Measurements from ENCODE around the gene ATXN7L1.

ATXN7L1 gene

GRCh38 chr7:105647591-105647990 is 228.8 kb downstream of the ATXN7L1 start:
- no peak for DNase-seq (ENCODE audit: low read depth)

DNA sequence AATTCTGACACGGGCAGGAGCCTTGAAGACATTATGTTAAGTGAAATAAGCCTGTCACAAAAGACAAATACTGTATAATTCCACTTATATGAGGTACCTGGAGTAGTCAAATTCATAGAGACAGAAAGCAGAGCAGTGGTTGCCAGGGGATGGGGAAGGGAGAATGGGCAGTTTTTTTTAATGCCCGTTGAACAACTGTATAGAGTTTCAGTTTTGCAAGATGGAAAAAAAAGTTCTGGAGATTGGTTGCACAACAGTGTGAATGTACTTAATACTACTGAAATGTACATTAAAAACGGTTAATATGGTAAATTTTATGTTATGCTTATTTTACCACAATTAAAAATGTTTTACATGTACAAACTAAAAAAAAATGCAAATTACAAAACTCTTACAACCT is 231.5 kb downstream of the ATXN7L1 start:
- no peak for DNase-seq (ENCODE audit: low read depth)

DNA sequence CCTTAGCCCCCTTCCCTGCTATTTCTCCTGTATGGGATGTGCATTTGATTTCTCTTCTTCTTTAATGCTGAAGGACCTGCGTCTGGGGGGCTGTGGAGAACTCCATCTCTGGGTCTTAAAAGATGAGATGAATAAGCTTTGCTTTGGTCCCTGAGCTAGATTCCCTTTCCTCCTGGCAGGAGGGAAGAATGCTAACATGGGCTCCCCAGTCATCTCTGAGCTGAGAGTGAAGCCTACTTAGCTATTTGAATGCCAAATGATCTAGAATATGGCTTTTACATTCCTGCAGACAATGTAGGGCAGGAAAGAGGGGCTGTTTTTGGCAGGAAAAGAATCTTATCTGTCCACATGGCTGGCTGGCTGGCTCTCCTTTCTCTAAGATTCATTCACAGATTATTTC is 232.5 kb downstream of the ATXN7L1 start:
- DNase-seq (ENCODE audit: low read depth) = no peak

DNA sequence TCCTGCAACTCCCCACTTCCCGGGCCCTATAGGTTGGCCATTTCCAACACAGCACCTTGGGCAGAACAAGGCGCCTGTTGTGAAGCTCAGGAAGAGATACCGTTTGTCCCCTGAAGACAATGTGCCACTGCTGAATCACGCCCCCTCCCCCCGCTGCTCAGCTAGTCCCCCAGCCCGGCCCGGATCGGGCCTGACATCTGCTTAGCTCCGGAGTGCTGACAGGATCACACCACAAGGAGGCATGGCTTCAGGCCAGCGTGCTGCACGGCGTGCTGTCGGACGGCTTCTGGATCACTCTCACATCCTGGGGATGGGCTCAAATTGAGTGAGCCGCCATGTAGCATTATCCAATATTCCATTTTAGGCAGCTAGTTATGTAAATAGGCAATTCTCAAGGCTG is 233.0 kb downstream of the ATXN7L1 start:
- DNase-seq (ENCODE audit: low read depth) = no peak

- DNase-seq (ENCODE audit: low read depth) = no peak
Observed at GRCh38 chr7:105642264-105642663, 234.1 kb downstream of the ATXN7L1 start.

GRCh38 chr7:105640956-105641810 is 235.2 kb downstream of the ATXN7L1 start:
- DNase-seq (ENCODE audit: low read depth) = no peak

GRCh38 chr7:105639667-105640493 is 236.5 kb downstream of the ATXN7L1 start:
- DNase-seq (ENCODE audit: low read depth) = no peak

- no peak for DNase-seq (ENCODE audit: low read depth)
Observed at GRCh38 chr7:105638902-105639495, 237.4 kb downstream of the ATXN7L1 start.

GRCh38 chr7:105638334-105638733 is 238.1 kb downstream of the ATXN7L1 start:
- no peak for DNase-seq (ENCODE audit: low read depth)

- no peak for DNase-seq (ENCODE audit: low read depth)
Observed at GRCh38 chr7:105637755-105638154, 238.6 kb downstream of the ATXN7L1 start.

DNA sequence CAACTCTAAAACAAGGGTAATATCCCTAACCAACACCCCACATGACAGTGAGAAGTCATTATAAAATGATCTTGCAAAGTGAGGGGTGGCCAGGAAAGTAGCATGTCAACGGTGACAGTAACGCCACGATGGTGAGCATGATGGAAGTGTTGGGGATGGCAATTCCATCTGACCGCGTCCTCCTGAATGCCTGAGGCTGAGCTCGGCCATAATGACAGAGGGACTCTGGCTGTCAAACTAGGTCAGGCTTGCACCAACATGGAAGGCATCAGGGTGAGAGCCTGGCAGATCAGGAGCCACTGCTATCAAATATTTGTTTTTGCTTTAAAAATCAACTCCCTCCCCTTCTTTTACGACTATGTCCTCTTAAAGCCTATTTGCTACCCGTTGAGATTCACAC is 239.4 kb downstream of the ATXN7L1 start:
- no peak for DNase-seq (ENCODE audit: low read depth)

DNA sequence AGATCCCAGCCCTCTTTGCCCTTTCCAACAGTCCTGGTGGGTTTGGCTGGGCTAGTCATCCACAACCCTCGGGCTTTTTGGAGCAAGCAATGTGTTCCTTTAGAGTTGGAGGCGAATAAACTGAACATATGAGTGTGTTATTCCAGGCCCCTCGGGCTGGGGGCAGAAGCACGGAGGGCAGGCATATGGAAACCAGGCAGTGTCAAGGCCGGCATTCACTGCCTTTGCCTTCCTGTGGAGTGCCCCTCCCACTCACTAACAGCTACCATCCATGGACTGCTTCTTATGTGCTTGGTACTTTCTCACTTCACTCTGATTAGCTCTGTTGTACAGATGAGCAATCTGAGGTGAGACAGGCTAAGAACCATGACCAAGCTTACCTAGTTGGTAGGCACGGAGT is 241.2 kb downstream of the ATXN7L1 start:
- DNase-seq (ENCODE audit: low read depth) = no peak

GRCh38 chr7:105625986-105626385 is 250.4 kb downstream of the ATXN7L1 start:
- no peak for DNase-seq (ENCODE audit: low read depth)

DNA sequence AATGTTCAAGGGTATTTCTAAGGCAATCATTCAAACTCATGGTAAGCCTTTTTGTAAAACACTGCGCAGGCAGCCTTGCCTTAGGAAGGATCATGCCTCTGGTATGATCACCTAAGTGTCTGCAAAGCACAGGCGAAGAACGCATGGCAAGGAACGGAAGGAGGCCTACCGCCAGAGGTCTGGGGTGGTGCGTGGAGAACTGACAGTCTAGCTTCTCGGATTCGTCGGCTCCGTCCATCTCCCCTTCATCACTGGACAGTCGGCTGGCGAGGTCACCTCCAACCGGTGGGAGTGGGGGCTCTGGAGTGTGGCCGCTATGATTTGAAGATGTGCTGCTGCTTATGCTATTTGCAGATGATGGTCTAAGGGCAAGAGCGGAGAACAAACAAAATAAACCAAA is 252.5 kb downstream of the ATXN7L1 start:
- DNase-seq (ENCODE audit: low read depth) = no peak

GRCh38 chr7:105623378-105623777 is 253.0 kb downstream of the ATXN7L1 start:
- DNase-seq (ENCODE audit: low read depth) = no peak

GRCh38 chr7:105622106-105622731 is 254.2 kb downstream of the ATXN7L1 start:
- no peak for DNase-seq (ENCODE audit: low read depth)

DNA sequence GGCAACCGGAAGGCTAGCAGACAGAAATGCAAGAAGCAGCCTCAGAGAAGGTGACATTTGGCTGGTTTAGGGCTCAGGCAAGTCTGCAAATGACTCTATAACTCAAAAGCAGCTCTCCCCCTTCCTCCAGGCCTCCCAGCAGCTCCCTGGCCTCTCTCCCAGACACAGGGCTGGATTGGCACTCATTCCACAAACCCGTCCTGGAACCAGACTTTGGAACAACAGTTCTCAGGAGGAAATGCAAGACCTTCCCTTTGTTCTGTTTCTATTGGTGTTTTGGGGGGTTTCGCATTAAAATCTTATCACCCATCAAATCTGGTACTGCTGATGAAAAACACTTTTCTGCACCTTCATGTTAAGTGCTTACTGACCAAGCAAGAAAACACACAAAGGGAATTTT is 254.8 kb downstream of the ATXN7L1 start:
- DNase-seq (ENCODE audit: low read depth) = no peak

GRCh38 chr7:105621176-105621575 is 255.2 kb downstream of the ATXN7L1 start:
- DNase-seq (ENCODE audit: low read depth) = no peak

GRCh38 chr7:105619590-105619989 is 256.8 kb downstream of the ATXN7L1 start:
- DNase-seq (ENCODE audit: low read depth) = no peak

DNA sequence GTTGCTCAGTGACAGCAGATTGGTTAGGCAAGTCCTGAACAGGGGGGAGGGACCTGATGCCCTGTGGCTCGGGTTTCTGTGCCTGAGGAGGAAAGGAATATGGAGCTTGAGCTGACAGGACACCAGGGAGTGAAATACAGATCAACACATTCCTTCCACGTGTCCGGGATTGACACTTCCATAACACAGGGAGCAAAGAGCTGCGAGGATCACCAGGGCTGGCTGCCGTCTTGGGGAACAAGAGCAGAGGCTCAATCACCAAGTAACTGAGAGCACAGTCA is 258.4 kb downstream of the ATXN7L1 start:
- no peak for DNase-seq (ENCODE audit: low read depth)

- DNase-seq (ENCODE audit: low read depth) = no peak
Observed at GRCh38 chr7:105617280-105618015, 259.0 kb downstream of the ATXN7L1 start.

DNA sequence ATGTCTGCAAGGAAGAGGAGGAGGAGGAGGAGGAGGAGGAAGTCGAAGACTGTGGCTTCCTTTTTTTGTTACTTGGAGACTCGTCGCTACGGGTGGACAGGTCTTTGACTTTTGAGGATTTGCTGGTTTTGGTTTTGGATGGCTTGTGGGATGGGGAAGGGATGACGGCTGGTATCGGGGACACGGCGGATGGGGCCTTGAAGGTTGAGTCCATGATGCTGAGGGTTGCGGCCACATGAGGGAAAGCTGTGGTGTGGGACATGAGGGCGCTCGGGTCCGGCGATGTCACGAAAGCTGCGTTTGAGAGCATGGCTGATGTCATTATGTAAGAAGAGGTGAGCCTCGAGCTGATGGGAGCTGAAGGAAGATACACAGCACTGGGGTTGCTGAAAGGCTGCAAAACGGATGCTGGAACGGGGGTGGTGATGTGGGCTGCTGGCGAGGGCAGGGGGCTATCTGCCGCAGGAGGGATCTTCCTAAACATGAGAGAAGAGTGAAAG is 262.0 kb downstream of the ATXN7L1 start:
- no peak for DNase-seq (ENCODE audit: low read depth)

Data from activated T-helper 9 cell treated with anti-CD3 and anti-CD28 coated beads, Interleukin-2, amount 50 U/mL, for 16 hours (primary cell).